Right lobe of liver (tissue), 6 donors: ENCODE results near the gene MYCBP2. TPM values are rescaled to one million over a fixed set of nuclear protein-coding genes. Genes with fewer than 3 reads are reported as not detected.
"Not testable (repeated sequence)": the region's sequence is repeated elsewhere in the genome, so short reads cannot be mapped to it uniquely, and the experiment has no call there.

Source experiments
- ATAC-seq, 4 donors: fragments of 200-7000 bp; cut with Tn5 transposase; one replicate each; pipeline ENCODE4 v1.9.1; 2020; ENCODE audit warnings: mild to moderate bottlenecking in 4 of 4, moderate library complexity in 4 of 4
- DNase-seq, 3 donors: peaks; one replicate each; pipeline ENCODE4 v3.0.0-alpha.2; 2020
- H3K27ac ChIP-seq, 3 donors: fragments of 200-600 bp; one replicate each; pipeline ENCODE4 v1.8.0; 2022
- H3K27me3 ChIP-seq, 2 donors: fragments of 200-600 bp; one replicate each; pipeline ENCODE4 v1.8.0; 2022
- H3K36me3 ChIP-seq, 4 donors: fragments of 200-600 bp; sonication (generic) in 1 of 4; one replicate each; pipeline versions ENCODE4 v1.5.1 to v1.8.0; 2017 to 2022; ENCODE audit warnings: control low read depth in 1 of 4
- H3K4me1 ChIP-seq, 4 donors: fragments of 200-600 bp; sonication (generic) in 1 of 4; one replicate each; pipeline versions ENCODE4 v1.5.1 to v1.8.0; 2017 to 2022; ENCODE audit warnings: control low read depth in 1 of 4
- H3K4me3 ChIP-seq, 3 donors: fragments of 200-600 bp; one replicate each; pipeline ENCODE4 v1.8.0; 2022
- H3K9me3 ChIP-seq, 4 donors: fragments of 200-600 bp; sonication (generic) in 1 of 4; one replicate each; pipeline versions ENCODE4 v1.5.1 to v1.8.0; 2017 to 2022; ENCODE audit warnings: control low read depth in 1 of 4
- POLR2A ChIP-seq: fragments of 450-650 bp; IDR thresholded peaks from one replicate; pipeline ENCODE4 v1.6.1; 2017; ENCODE audit warnings: antibody characterized with exemption, mild to moderate bottlenecking
- WGBS: methylation state at CpG from one replicate; pipeline ENCODE4 v1.1.6; 2018; ENCODE audit warnings: low coverage, low lambda C conversion rate; ENCODE audit not compliant: insufficient coverage; ENCODE audit errors: missing lambda C conversion rate; 5-methylcytosine and 5-hydroxymethylcytosine counted together
- intact Hi-C, 2 donors: fragments of 100-400 bp; cut with DNase I; formaldehyde crosslinking; loops; one replicate each; pipeline versions ENCODE4 v1.11.2 to v1.14.1; 2022
- total RNA-seq, 6 experiments: library from RNA; depleted of rRNA in 2 of 6; stranded (reverse); fragments of >200 nt in 2 of 6; fragmentation: NEBNext Ultra II Directional in 3 of 6; extraction: Animal tissue kit (Norgen Biotek cat#: 25700) in 3 of 6; gene quantifications; one replicate each; pipeline versions ENCODE4 v1.1.0 to v1.2.4, GENCODE V29; 2016 to 2023
- TF ChIP-seq, protein P1 (sequence below), 4 donors: fragments of 200-600 bp in 3 of 4; fragments of 450-650 bp in 1 of 4; IDR thresholded peaks; one replicate each; pipeline versions ENCODE4 v1.5.1 to v1.8.0; 2016 to 2022; ENCODE audit warnings: antibody characterized with exemption in 4 of 4, mild to moderate bottlenecking in 2 of 4
- donor health status: DM: no; HTN: yes; CAD: no.
- donor health status: DM: no; HTN: no; CAD: no.
- donor health status: DM: no; HTN: no; CAD: no.
- donor health status: DM: no; HTN: yes; CAD: no.
- donor health status: DM: no; HTN: yes; CAD: no.

MYCBP2 gene
- total RNA-seq, 6 experiments from 2014 or later = 27.8 to 50.1 (median 43.2) TPM

DNA sequence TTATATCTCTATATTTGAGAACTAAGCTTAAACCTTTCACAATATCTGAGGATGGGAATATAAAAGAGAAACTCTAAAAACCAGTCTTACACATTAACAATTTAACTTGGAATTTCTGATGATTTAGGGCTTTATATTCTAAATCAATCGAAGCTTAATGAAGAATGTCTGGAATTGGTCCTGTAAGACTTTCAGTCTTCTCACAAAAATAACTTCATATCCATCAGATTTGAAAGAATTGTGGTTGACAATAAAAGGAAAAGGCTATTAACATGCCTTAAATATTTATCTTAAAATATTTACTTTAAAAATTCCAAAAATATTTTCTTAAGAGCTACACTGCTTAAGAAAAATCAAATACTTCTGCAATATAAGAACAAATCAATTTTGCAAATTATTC lies 27.3 kb downstream of the MYCBP2 start:
- ATAC-seq (no peak), DNase-seq (no peak)
- no peaks in the 10 kb centered on the region for H3K27me3 ChIP-seq
- no peaks in the 10 kb centered on the region for H3K36me3 ChIP-seq
- no peaks in the 10 kb centered on the region for H3K9me3 ChIP-seq
- H3K4me1 ChIP-seq = peaks cover 0 to 8% (median 0%) of the 10 kb centered on the region in 4 donors
- TF ChIP-seq POLR2A = no peak
- TF ChIP-seq, protein P1, sequence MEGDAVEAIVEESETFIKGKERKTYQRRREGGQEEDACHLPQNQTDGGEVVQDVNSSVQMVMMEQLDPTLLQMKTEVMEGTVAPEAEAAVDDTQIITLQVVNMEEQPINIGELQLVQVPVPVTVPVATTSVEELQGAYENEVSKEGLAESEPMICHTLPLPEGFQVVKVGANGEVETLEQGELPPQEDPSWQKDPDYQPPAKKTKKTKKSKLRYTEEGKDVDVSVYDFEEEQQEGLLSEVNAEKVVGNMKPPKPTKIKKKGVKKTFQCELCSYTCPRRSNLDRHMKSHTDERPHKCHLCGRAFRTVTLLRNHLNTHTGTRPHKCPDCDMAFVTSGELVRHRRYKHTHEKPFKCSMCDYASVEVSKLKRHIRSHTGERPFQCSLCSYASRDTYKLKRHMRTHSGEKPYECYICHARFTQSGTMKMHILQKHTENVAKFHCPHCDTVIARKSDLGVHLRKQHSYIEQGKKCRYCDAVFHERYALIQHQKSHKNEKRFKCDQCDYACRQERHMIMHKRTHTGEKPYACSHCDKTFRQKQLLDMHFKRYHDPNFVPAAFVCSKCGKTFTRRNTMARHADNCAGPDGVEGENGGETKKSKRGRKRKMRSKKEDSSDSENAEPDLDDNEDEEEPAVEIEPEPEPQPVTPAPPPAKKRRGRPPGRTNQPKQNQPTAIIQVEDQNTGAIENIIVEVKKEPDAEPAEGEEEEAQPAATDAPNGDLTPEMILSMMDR (IDR thresholded peaks at IDR 0.05) = no peak
- intact Hi-C loops = no loop called here
- no peak overlapping the region for H3K27ac ChIP-seq
- H3K4me3 ChIP-seq = no peak overlapping the region
- 76% methylated on average over 1 of the region's 1 CpG for WGBS

DNA sequence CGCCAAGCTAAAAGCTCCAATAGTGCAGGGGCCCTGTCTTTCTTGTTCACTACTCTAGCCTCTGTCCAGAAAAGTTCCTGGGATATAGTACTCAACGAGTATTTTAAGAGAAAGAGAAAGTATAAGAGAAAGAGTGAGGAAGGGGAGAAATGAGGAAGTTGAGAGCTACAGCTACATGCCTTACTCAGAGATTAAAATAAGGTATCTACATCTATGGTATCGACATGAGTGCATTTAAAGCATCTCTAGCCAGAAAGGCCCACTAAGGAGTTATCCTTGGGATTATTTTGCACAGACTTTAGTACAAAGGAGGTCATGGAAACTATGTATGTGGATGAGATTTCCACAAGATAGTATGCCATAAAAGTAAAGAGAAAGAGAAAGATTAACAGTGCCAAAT lies 28.5 kb downstream of the MYCBP2 start:
- ATAC-seq (peak in 1 of 4 donors; percentile 35), DNase-seq (no peak)
- intact Hi-C loops = no loop called here
- Histone ChIP-seq H3K4me1 (peaks cover 0 to 8% (median 0%) of the 10 kb centered on the region in 4 donors), H3K36me3 (no peaks in the 10 kb centered on the region), H3K27me3 (no peaks in the 10 kb centered on the region), H3K9me3 (no peaks in the 10 kb centered on the region), H3K4me3 (no peak overlapping the region), H3K27ac (no peak overlapping the region)
- WGBS = 64% methylated on average over 3 of the region's 3 CpGs
- TF ChIP-seq POLR2A = no peak
- TF ChIP-seq, protein P1 (IDR thresholded peaks at IDR 0.05) = no peak

DNA sequence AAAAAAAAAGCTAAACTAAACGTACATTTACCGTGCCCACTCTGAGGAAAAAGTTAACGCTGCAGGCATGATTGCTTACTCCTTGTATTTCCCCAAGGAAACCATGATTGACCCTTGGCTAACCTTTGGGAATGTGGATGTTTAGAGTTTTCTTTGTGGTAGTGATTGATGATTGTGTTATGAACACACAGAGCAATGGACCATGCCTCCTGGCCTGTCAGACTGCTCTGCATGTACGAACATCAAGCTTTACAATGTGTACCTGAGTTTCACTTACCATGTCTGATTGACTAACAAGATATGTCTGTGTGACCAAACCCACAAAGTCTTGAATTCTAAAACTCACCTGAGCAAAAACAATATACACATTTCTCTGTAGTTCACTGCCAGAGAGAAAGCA lies 35.1 kb downstream of the MYCBP2 start:
- Histone ChIP-seq H3K9me3 (no peaks in the 10 kb centered on the region), H3K27me3 (no peaks in the 10 kb centered on the region), H3K4me3 (no peak overlapping the region), H3K27ac (no peak overlapping the region), H3K36me3 (peaks cover 0 to 7% (median 0%) of the 10 kb centered on the region in 4 donors), H3K4me1 (no peaks in the 10 kb centered on the region)
- ATAC-seq (no peak), DNase-seq (no peak)
- intact Hi-C loops = no loop called here
- WGBS = 89% methylated on average over 4 of the region's 4 CpGs
- no peak for TF ChIP-seq POLR2A
- TF ChIP-seq, protein P1 (IDR thresholded peaks at IDR 0.05) = no peak

DNA sequence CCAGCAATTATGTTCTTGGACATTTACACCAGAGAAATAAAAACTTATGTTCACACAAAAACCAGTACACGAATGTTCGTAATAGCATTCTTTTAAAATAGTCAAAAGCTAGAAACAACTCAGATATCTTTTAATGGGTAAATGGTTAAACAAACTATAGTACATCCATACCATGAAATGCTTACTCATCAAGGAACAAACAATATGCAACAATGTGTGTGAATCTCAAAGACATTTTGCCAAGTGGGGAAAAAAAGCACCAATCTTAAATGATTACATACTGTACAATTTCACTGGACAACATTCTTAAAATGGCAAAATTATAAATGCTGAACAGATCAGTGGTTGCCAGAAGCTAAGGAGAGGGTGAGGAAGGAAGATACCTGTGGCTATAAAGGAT lies 36.6 kb downstream of the MYCBP2 start:
- TF ChIP-seq, protein P1 (IDR thresholded peaks at IDR 0.05) = no peak
- TF ChIP-seq POLR2A = no peak
- intact Hi-C loops = no loop called here
- Histone ChIP-seq H3K27ac (no peak overlapping the region), H3K36me3 (peaks cover 0 to 7% (median 0%) of the 10 kb centered on the region in 4 donors), H3K27me3 (no peaks in the 10 kb centered on the region), H3K9me3 (no peaks in the 10 kb centered on the region), H3K4me1 (no peaks in the 10 kb centered on the region), H3K4me3 (no peak overlapping the region)
- 90% methylated on average over 2 of the region's 2 CpGs for WGBS
- no peak for DNase-seq
- no peak for ATAC-seq

DNA sequence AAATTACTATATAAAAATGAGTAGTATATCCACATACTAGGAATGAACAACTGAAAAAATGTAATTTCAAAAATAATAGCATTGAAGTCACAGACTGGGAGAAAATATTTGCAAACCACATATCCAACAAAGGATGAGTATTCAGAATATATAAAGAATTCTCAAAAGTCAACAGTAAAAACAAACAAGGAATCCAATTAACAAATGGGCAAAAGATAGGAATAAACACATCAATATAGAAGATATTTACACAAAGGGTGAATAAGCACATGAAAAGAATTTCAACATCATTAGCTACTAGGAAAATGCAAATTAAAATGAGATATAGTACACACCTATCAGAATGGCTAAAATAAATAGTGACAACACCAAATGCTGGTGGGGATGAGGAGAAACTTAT lies 37.0 kb downstream of the MYCBP2 start:
- no peak overlapping the region for H3K27ac ChIP-seq
- intact Hi-C loops = no loop called here
- DNase-seq (no peak), ATAC-seq (no peak)
- H3K9me3 ChIP-seq = no peaks in the 10 kb centered on the region
- no peak for TF ChIP-seq POLR2A
- TF ChIP-seq, protein P1 (IDR thresholded peaks at IDR 0.05) = no peak
- H3K4me3 ChIP-seq = no peak overlapping the region
- H3K4me1 ChIP-seq = no peaks in the 10 kb centered on the region
- no peaks in the 10 kb centered on the region for H3K27me3 ChIP-seq
- H3K36me3 ChIP-seq = peaks cover 0 to 7% (median 0%) of the 10 kb centered on the region in 4 donors

DNA sequence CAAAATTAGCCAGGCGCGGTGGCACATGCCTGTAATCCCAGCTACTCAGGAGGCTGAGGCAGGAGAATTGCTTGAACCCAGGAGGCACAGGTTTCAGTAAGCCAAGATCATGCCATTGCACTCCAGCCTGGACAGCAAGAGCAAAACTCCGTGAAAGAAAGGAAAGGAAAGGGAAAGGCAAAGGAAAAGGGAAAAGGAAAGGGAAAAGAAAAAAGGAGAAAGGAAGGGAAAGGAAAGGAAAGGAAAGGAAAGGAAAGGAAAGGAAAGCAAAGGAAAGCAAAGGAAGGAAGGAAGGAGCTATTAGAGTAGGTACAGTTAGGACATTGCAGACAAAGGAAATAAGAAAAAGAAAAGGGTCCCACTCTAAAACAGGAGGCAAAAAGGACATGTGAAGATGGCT lies 41.3 kb downstream of the MYCBP2 start:
- ATAC-seq, intact Hi-C loops: not testable (repeated sequence)
- 81% methylated on average over 3 of the region's 3 CpGs for WGBS

More for the DNA sequence above, 41.3 kb downstream of the MYCBP2 start:
- H3K9me3 ChIP-seq, H3K27ac ChIP-seq, DNase-seq, H3K4me1 ChIP-seq, H3K36me3 ChIP-seq, H3K4me3 ChIP-seq, H3K27me3 ChIP-seq: not testable (repeated sequence)
